Measurements from ENCODE around the gene MTCL1. TPM values are rescaled to one million over a fixed set of nuclear protein-coding genes. Genes with fewer than 3 reads are reported as not detected.

MTCL1 gene
- total and polyA plus RNA-seq, 7 experiments from 2014 or later = 0.17 to 0.81 (median 0.61) TPM; not detected in 4

DNA sequence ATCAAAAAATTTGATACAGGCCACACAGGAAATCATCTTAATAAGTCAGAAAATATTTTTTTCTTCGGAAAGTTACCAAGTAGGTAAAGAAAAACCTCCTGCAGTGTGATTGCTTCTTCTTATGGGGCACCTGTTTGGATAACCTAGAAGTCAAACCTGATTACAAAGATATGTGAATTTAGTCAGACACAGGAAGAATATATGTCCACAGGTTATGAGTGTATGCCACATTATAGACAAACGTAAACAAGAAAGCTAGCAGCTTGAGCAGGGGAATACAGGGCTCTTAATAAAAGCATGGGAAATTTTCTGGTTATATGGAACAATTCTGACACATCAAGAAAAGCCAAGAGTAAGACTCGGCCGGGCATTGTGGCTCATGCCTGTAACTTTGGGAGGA is 35.8 kb upstream of the MTCL1 start:
- DNase-seq = no peak
- ChIA-PET CTCF (no interaction called here), POLR2A (no interaction called here)
- no peak overlapping the region for H3K27ac Mint-ChIP-seq
- H3K27me3 Mint-ChIP-seq = peaks cover 0 to 6% (median 0%) of the 10 kb centered on the region in 5 donors
- no peaks in the 10 kb centered on the region for H3K27me3 ChIP-seq (ENCODE audit: control insufficient read depth in 2 of 2, insufficient read depth in 2 of 2, low read length in 2 of 2)
- no peaks in the 10 kb centered on the region for H3K36me3 ChIP-seq (ENCODE audit: control insufficient read depth in 2 of 3, insufficient read depth in 3 of 3, low read length in 3 of 3)
- H3K27ac ChIP-seq (ENCODE audit: low read depth, low read length) = no peak overlapping the region
- intact Hi-C loops (cut with micrococcal nuclease) = no loop called here
- peaks cover 0 to 7% (median 0%) of the 10 kb centered on the region in 5 donors for H3K36me3 Mint-ChIP-seq
- H3K4me1 ChIP-seq (ENCODE audit: control insufficient read depth in 2 of 2, insufficient read depth in 2 of 2, low read length in 2 of 2) = no peaks in the 10 kb centered on the region
- no peak overlapping the region for H3K4me3 ChIP-seq (ENCODE audit: low read length)
- H3K4me1 Mint-ChIP-seq = no peaks in the 10 kb centered on the region
- H3K9me3 ChIP-seq (ENCODE audit: control insufficient read depth in 2 of 3, low read length in 3 of 3) = no peaks in the 10 kb centered on the region
- peaks cover 0 to 7% (median 0%) of the 10 kb centered on the region in 11 donors for H3K9me3 Mint-ChIP-seq
- no peak for ATAC-seq
- H3K4me3 Mint-ChIP-seq = no peak overlapping the region

DNA sequence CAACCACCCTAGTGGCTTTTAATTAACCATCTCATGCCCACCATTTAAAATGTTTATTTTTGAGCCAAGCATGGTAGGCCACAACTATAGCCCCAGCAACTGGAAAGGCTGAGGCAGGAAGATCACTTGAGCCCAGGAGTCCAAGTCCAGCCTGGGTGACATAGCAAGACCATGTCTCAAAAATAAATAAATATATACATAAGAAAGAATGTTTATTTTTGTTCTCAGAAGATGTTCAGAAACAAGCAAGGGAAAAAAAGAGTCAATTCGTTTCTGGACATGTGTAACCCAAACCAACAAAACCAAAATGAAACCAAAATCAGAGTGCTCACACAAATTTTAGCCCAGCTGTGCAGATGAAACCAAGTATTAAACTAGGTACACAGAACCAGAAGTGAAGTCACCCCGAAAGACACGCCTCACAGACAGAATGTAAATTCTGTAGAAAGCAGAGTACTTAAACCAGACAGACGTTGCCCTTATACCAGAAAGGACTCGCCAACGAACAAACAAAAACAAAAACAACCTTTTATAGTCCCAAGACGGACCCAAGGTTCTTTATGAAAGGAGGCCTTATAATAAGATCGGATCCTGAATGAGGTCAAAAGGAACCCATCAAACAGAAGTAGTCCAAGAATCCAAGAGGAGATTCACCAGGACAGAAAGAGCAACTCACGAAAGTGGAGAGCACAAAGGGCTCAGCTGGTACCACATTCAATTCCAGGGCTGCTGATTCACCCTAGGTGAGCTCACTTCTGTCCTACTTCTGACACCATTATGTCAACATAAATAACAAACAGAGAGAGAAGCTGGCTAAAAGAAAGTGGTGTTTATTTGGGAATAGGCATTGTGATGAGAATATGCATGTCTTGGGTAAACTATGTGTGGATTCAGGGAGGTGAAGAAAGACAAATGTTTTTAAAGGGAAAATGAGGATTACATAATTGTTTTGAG is 31.8 kb upstream of the MTCL1 start:
- DNase-seq (no peak), ATAC-seq (no peak)
- Mint-ChIP-seq H3K36me3 (peaks cover 0 to 3% (median 0%) of the 10 kb centered on the region in 5 donors), H3K27ac (no peak overlapping the region), H3K4me1 (no peaks in the 10 kb centered on the region), H3K4me3 (no peak overlapping the region), H3K9me3 (peaks cover 0 to 4% (median 0%) of the 10 kb centered on the region in 11 donors), H3K27me3 (peaks cover 0 to 9% (median 0%) of the 10 kb centered on the region in 5 donors)
- intact Hi-C loops (cut with micrococcal nuclease) = no loop called here
- ChIA-PET POLR2A (no interaction called here), CTCF (no interaction called here)
- no peak overlapping the region for H3K27ac ChIP-seq (ENCODE audit: low read depth, low read length)
- H3K9me3 ChIP-seq (ENCODE audit: control insufficient read depth in 2 of 3, low read length in 3 of 3) = no peaks in the 10 kb centered on the region
- no peaks in the 10 kb centered on the region for H3K27me3 ChIP-seq (ENCODE audit: control insufficient read depth in 2 of 2, insufficient read depth in 2 of 2, low read length in 2 of 2)
- H3K4me3 ChIP-seq (ENCODE audit: low read length) = no peak overlapping the region
- no peaks in the 10 kb centered on the region for H3K4me1 ChIP-seq (ENCODE audit: control insufficient read depth in 2 of 2, insufficient read depth in 2 of 2, low read length in 2 of 2)
- H3K36me3 ChIP-seq (ENCODE audit: control insufficient read depth in 2 of 3, insufficient read depth in 3 of 3, low read length in 3 of 3) = no peaks in the 10 kb centered on the region

GRCh38 chr18:8675057-8675456 is 30.3 kb upstream of the MTCL1 start:
- ATAC-seq = no peak
- Mint-ChIP-seq H3K36me3 (peaks cover 0 to 3% (median 0%) of the 10 kb centered on the region in 5 donors), H3K4me1 (no peaks in the 10 kb centered on the region), H3K27me3 (peaks cover 0 to 9% (median 0%) of the 10 kb centered on the region in 5 donors), H3K9me3 (peaks cover 0 to 4% (median 0%) of the 10 kb centered on the region in 11 donors), H3K4me3 (no peak overlapping the region), H3K27ac (no peak overlapping the region)
- H3K4me1 ChIP-seq (ENCODE audit: control insufficient read depth in 2 of 2, insufficient read depth in 2 of 2, low read length in 2 of 2) = no peaks in the 10 kb centered on the region
- no peak for DNase-seq
- no peaks in the 10 kb centered on the region for H3K9me3 ChIP-seq (ENCODE audit: control insufficient read depth in 2 of 3, low read length in 3 of 3)
- H3K27ac ChIP-seq (ENCODE audit: low read depth, low read length) = no peak overlapping the region
- H3K4me3 ChIP-seq (ENCODE audit: low read length) = no peak overlapping the region
- H3K36me3 ChIP-seq (ENCODE audit: control insufficient read depth in 2 of 3, insufficient read depth in 3 of 3, low read length in 3 of 3) = no peaks in the 10 kb centered on the region
- CTCF ChIA-PET = no interaction called here
- intact Hi-C loops (cut with micrococcal nuclease) = no loop called here
- POLR2A ChIA-PET = no interaction called here
- H3K27me3 ChIP-seq (ENCODE audit: control insufficient read depth in 2 of 2, insufficient read depth in 2 of 2, low read length in 2 of 2) = no peaks in the 10 kb centered on the region

GRCh38 chr18:8681196-8681595 is 24.2 kb upstream of the MTCL1 start:
- H3K36me3 Mint-ChIP-seq = no peaks in the 10 kb centered on the region
- H3K27me3 Mint-ChIP-seq = peaks cover 0 to 3% (median 0%) of the 10 kb centered on the region in 5 donors
- intact Hi-C loops (cut with micrococcal nuclease) = no loop called here
- H3K4me3 Mint-ChIP-seq = no peak overlapping the region
- H3K9me3 ChIP-seq (ENCODE audit: control insufficient read depth in 2 of 3, low read length in 3 of 3) = no peaks in the 10 kb centered on the region
- peak overlapping the region in 1 of 9 donors; percentile 55 for H3K27ac Mint-ChIP-seq
- no peak overlapping the region for H3K4me3 ChIP-seq (ENCODE audit: low read length)
- ATAC-seq = no peak
- ChIA-PET POLR2A (no interaction called here), CTCF (no interaction called here)
- peaks cover 0 to 4% (median 0%) of the 10 kb centered on the region in 7 donors for H3K4me1 Mint-ChIP-seq
- DNase-seq = no peak
- no peak overlapping the region for H3K27ac ChIP-seq (ENCODE audit: low read depth, low read length)
- H3K36me3 ChIP-seq (ENCODE audit: control insufficient read depth in 2 of 3, insufficient read depth in 3 of 3, low read length in 3 of 3) = no peaks in the 10 kb centered on the region
- no peaks in the 10 kb centered on the region for H3K9me3 Mint-ChIP-seq
- no peaks in the 10 kb centered on the region for H3K4me1 ChIP-seq (ENCODE audit: control insufficient read depth in 2 of 2, insufficient read depth in 2 of 2, low read length in 2 of 2)
- H3K27me3 ChIP-seq (ENCODE audit: control insufficient read depth in 2 of 2, insufficient read depth in 2 of 2, low read length in 2 of 2) = no peaks in the 10 kb centered on the region

DNA sequence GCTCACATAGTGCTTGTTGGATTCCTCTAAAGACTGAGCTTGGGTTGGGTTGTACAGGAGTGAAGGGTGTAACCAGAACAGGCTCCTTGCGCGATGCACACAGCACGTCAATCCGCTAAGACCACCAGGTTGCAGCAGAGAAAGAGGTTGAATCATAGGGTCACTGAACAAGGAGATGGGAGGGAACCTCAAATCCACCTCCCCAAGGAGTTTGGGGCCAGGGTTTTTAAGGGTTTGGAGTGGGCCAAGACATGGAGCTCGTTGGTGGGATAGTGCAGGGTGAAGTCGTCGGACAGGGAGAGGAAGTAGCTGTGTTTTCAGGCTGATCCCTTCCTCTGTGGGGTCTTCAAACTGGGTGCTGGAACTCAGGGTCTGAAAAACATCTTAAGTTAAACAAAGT is 20.8 kb upstream of the MTCL1 start:
- ChIA-PET CTCF (interaction anchor here (1.4 kb wide), 1 partner anchor 11 kb away, joined by 4 read pairs; no protein-coding TSS in a partner anchor), POLR2A (no interaction called here)
- no peak for ATAC-seq
- no peak for DNase-seq
- Mint-ChIP-seq H3K36me3 (no peaks in the 10 kb centered on the region), H3K27ac (peak overlapping the region in 1 of 9 donors; percentile 8), H3K4me3 (no peak overlapping the region), H3K4me1 (peaks cover 0 to 4% (median 0%) of the 10 kb centered on the region in 7 donors), H3K27me3 (peaks cover 0 to 7% (median 0%) of the 10 kb centered on the region in 5 donors), H3K9me3 (no peaks in the 10 kb centered on the region)
- H3K36me3 ChIP-seq (ENCODE audit: control insufficient read depth in 2 of 3, insufficient read depth in 3 of 3, low read length in 3 of 3) = no peaks in the 10 kb centered on the region
- no peaks in the 10 kb centered on the region for H3K4me1 ChIP-seq (ENCODE audit: control insufficient read depth in 2 of 2, insufficient read depth in 2 of 2, low read length in 2 of 2)
- H3K9me3 ChIP-seq (ENCODE audit: control insufficient read depth in 2 of 3, low read length in 3 of 3) = no peaks in the 10 kb centered on the region
- no peak overlapping the region for H3K4me3 ChIP-seq (ENCODE audit: low read length)
- intact Hi-C loops (cut with micrococcal nuclease) = no loop called here
- H3K27me3 ChIP-seq (ENCODE audit: control insufficient read depth in 2 of 2, insufficient read depth in 2 of 2, low read length in 2 of 2) = no peaks in the 10 kb centered on the region
- H3K27ac ChIP-seq (ENCODE audit: low read depth, low read length) = no peak overlapping the region

DNA sequence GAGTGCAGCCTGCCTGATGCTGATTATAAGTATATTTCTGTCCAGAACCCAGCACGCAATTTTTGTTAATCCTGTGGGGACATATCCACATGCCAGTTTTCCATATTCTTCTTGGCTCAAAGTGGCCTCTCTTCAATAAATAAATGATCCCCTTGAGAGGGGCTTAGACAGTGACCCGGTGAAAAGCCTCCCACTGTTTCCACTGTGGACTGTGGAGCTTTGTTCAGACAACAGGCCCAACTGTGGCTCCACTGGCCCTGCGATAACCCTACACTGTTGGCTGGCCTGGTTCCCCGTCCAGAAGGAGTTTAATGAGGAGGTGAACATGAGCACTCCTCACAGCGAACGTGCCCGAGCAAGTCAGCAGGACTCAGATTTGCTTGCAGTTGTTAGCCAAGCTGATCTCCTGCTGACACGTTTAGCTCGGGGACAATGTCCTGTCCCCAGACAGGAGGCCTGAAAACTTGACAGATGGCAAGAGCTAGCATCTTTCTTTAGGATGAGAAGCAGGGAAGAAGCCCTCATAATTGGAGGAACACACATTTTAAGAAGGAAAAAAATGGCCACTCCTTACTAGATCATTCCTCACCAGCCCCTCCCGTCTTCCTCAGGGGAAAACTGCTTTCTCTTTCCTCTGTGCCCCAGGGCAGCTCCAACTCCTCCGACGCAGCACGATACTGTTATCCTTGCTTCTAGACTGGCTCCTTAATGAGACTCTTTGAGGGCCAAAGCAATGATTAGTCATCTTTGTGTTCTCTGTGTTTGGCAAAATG is 20.0 kb upstream of the MTCL1 start:
- intact Hi-C loops (cut with micrococcal nuclease) = no loop called here
- Mint-ChIP-seq H3K4me3 (no peak overlapping the region), H3K27me3 (peaks cover 0 to 9% (median 2%) of the 10 kb centered on the region in 5 donors), H3K36me3 (no peaks in the 10 kb centered on the region), H3K9me3 (no peaks in the 10 kb centered on the region), H3K27ac (no peak overlapping the region), H3K4me1 (peaks cover 0 to 4% (median 0%) of the 10 kb centered on the region in 7 donors)
- H3K4me1 ChIP-seq (ENCODE audit: control insufficient read depth in 2 of 2, insufficient read depth in 2 of 2, low read length in 2 of 2) = no peaks in the 10 kb centered on the region
- POLR2A ChIA-PET = no interaction called here
- H3K27ac ChIP-seq (ENCODE audit: low read depth, low read length) = no peak overlapping the region
- DNase-seq (no peak), ATAC-seq (no peak)
- no peaks in the 10 kb centered on the region for H3K36me3 ChIP-seq (ENCODE audit: control insufficient read depth in 2 of 3, insufficient read depth in 3 of 3, low read length in 3 of 3)
- CTCF ChIA-PET = interaction anchor here (1.4 kb wide), 1 partner anchor 10 kb away, joined by 4 read pairs; no protein-coding TSS in a partner anchor
- H3K9me3 ChIP-seq (ENCODE audit: control insufficient read depth in 2 of 3, low read length in 3 of 3) = no peaks in the 10 kb centered on the region
- H3K27me3 ChIP-seq (ENCODE audit: control insufficient read depth in 2 of 2, insufficient read depth in 2 of 2, low read length in 2 of 2) = no peaks in the 10 kb centered on the region
- no peak overlapping the region for H3K4me3 ChIP-seq (ENCODE audit: low read length)

Data from naive thymus-derived CD4-positive, alpha-beta T cell (primary cell).